NB4 (cell line): Measurements from ENCODE around the gene INPP5A.

Source experiments
- DNase-seq: peaks from one replicate; pipeline ENCODE4 v3.0.0; 2010; ENCODE audit warnings: low read depth
- H3K4me3 ChIP-seq: one replicate; pipeline ENCODE4 v1.5.1; 2011; ENCODE audit warnings: mild to moderate bottlenecking, low read depth, low read length, moderate library complexity
- CTCF ChIP-seq: IDR thresholded peaks from one replicate; pipeline ENCODE4 v1.5.1; 2012; ENCODE audit warnings: low read depth, low read length
- MAX ChIP-seq: IDR thresholded peaks from 2 replicates; pipeline ENCODE4 v1.6.1; 2011; ENCODE audit warnings: low read depth, low read length
- MYC ChIP-seq: IDR thresholded peaks from 2 replicates; pipeline ENCODE4 v1.6.1; 2011; ENCODE audit warnings: low read depth, low read length
- POLR2A ChIP-seq: IDR thresholded peaks from 2 replicates; pipeline ENCODE4 v1.6.1; 2011; ENCODE audit warnings: mild to moderate bottlenecking; ENCODE audit not compliant: insufficient read length; ENCODE audit errors: extremely low read depth

The INPP5A gene

GRCh38 chr10:132583456-132583855, 45.9 kb downstream of the INPP5A start:
- H3K4me3 ChIP-seq = no peak overlapping the region
- no peak for DNase-seq
- TF ChIP-seq POLR2A (no peak), MYC (no peak), CTCF (no peak), MAX (no peak)

DNA sequence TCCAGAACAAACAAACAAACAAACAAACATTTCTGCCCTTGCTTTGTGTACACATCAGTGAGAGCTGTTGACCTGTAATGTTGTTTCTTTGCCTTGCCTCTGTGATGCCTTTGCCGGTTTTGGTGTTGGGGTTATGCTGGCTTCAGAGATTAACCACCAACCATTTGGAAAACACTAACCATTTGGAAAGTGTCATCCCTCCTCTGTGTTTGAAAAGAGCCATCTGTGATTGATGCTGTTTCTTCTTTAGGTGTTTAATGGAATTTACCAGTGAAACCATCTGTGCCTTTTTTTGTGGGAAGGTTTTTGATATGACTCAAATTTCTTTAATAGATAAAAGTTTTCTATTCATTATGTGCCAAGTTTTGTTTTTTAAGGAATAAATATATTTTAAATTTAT, 46.5 kb downstream of the INPP5A start:
- DNase-seq = no peak
- H3K4me3 ChIP-seq = no peak overlapping the region
- TF ChIP-seq MAX = no peak
- TF ChIP-seq MYC = no peak
- no peak for TF ChIP-seq CTCF
- no peak for TF ChIP-seq POLR2A

DNA sequence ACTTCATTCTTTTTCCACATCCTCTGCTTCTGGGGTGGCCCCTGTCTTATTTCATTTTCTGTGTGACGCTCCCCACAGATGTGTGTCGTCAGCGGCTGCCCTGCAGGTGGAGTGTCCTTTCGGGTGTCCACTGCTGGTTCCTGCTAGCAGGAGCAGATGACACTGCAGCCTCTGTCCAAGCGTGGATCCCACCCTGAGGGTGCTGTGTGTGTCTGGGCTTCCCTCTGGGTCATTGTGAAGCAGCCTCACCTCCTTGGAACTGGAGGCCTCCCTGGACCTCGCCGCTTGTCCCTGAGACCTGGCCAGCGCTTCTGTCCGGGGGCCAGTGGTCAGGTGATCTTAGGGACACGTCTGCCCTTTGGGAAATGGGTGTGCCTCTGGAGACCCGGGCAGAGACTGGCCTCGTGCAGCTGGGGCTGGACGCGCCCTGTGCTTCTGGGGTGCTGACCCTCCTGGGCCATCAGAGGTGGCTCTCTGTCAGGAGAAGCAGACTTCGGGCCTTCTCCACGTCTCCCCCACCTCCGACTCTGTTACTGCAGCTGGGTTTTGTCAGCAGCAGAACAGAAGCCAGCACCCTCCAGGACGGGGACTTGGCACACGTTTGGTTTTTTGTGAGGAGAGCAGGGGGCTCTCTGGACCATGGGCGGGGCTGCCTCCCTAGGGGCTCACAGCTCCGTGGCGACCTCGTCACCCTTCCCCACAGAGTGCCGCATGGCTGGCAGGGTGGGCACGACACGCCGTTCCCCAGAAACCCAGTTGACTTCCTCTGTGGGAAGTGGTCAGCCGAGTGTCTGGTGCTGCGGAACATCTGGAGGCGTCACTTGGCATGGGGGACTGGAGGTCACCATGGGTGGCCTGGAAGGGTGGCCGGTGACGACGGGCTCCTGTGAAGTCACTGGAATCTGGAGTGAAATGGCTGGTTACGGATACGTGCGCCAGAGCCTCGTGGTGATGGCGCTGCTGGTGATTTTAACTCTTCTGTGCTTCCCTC, 48.4 kb downstream of the INPP5A start:
- no peak overlapping the region for H3K4me3 ChIP-seq
- TF ChIP-seq MAX (no peak), MYC (0 out of 2 replicates have a peak, but pooled peaks have one; percentile 11)
- DNase-seq = peak; percentile 41

DNA sequence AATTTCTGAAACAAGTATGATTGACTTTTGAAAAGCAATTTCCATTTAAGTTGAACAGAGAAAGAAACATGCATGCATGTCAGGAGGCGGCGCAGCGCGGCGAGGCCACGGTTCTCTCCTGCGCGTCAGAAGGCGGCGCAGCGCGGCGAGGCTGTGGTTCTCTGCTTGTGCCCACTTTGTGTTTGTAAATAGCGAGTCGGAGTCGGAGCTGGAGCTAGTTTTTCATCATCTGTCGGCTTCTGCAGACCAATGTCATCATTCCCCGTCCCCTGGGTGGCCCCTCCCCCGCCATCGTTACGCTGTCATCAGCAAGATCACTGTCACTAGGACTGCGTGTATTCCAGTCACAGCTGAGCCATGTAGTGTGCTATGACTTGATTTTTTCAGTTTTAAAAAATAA, 49.2 kb downstream of the INPP5A start:
- no peak overlapping the region for H3K4me3 ChIP-seq
- TF ChIP-seq MAX (no peak), CTCF (no peak), MYC (no peak), POLR2A (no peak)
- DNase-seq = peak; percentile 47

DNA sequence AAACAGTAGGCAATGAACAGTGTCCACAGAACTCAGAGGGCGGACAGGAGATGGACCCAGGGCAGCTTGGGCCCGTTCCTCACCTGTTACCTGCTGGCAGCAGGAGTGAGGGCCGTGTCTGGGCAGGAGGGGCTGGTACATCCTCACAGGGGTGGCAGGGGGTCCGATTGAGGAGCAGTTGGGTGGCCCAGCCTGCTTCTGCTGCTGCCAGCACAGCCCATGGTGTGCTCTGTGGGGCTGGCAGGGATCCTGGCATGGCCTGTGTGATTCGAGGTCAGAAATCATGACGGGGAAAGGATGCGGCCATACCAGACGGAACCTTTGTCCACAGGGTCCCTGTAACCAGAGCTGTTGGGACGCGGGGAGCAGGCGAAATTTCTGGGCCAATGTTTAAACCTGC, 49.6 kb downstream of the INPP5A start:
- no peak overlapping the region for H3K4me3 ChIP-seq
- no peak for TF ChIP-seq CTCF
- no peak for TF ChIP-seq MYC
- no peak for TF ChIP-seq MAX
- no peak for TF ChIP-seq POLR2A
- peak; percentile 10 for DNase-seq

GRCh38 chr10:132588301-132589013, 50.9 kb downstream of the INPP5A start:
- H3K4me3 ChIP-seq = peak overlapping the region; percentile 41
- peak; percentile 99 for DNase-seq

More at GRCh38 chr10:132588301-132589013, 50.9 kb downstream of the INPP5A start:
- peak; percentile 67 for TF ChIP-seq MAX
- TF ChIP-seq CTCF = no peak
